LNCAP (cell line): ENCODE measurements around the gene NTM.

Experiments
- CTCF ChIP-seq: fragments of 450-650 bp; IDR thresholded peaks from 2 replicates; pipeline ENCODE4 v1.5.1; 2017; ENCODE audit warnings: mild to moderate bottlenecking

NTM gene

GRCh38 chr11:132008872-132009271, 638.5 kb downstream of the NTM start:
- TF ChIP-seq CTCF, result no peak

GRCh38 chr11:132020001-132020400, 649.6 kb downstream of the NTM start:
- no peak for TF ChIP-seq CTCF

- TF ChIP-seq CTCF, result no peak
Observed at GRCh38 chr11:132022285-132022684, 651.9 kb downstream of the NTM start.

GRCh38 chr11:132022733-132023478, 652.5 kb downstream of the NTM start:
- no peak for TF ChIP-seq CTCF

GRCh38 chr11:132024587-132025295, 654.3 kb downstream of the NTM start:
- TF ChIP-seq CTCF, result no peak

- no peak for TF ChIP-seq CTCF
Observed at GRCh38 chr11:132026746-132027145, 656.3 kb downstream of the NTM start.

GRCh38 chr11:132028380-132029240, 658.2 kb downstream of the NTM start:
- TF ChIP-seq CTCF, result peak; percentile 55
